MM.1S (cell line): ENCODE data around the gene GDNF.

Experiments used
- DNase-seq: peaks from one replicate; pipeline ENCODE4 v3.0.0-alpha.2; 2015
- H2AFZ ChIP-seq: fragments of 300-600 bp; sonication (generic); 2 replicates; pipeline ENCODE4 v1.6.0; 2016; ENCODE audit warnings: antibody characterized with exemption, low read length
- H3F3A ChIP-seq: fragments of 300-600 bp; sonication (generic); 2 replicates; pipeline ENCODE4 v1.6.1; 2016; ENCODE audit warnings: mild to moderate bottlenecking, antibody characterized with exemption, low read length, moderate library complexity, mixed read lengths; ENCODE audit not compliant: insufficient read depth
- H3K27ac ChIP-seq: fragments of 300-600 bp; sonication (generic); 2 replicates; pipeline ENCODE4 v1.5.1; 2016; ENCODE audit warnings: mild to moderate bottlenecking, low read length
- H3K27me3 ChIP-seq: fragments of 300-600 bp; sonication (generic); replicated peaks from 2 replicates; pipeline ENCODE4 v1.6.0; 2016; ENCODE audit warnings: low read length; ENCODE audit not compliant: insufficient read depth
- H3K36me3 ChIP-seq: fragments of 300-600 bp; sonication (generic); replicated peaks from 2 replicates; pipeline ENCODE4 v1.6.1; 2016; ENCODE audit warnings: mild to moderate bottlenecking, low read length, mixed read lengths; ENCODE audit not compliant: insufficient read depth
- H3K4me1 ChIP-seq: fragments of 300-600 bp; sonication (generic); 2 replicates; pipeline ENCODE4 v1.6.1; 2016; ENCODE audit warnings: low read length, mixed read lengths
- H3K4me2 ChIP-seq: fragments of 300-600 bp; sonication (generic); 2 replicates; pipeline ENCODE4 v1.6.0; 2016; ENCODE audit warnings: low read depth, low read length
- H3K4me3 ChIP-seq: fragments of 300-600 bp; sonication (generic); 2 replicates; pipeline ENCODE4 v1.5.1; 2016; ENCODE audit warnings: low read length, mixed read lengths
- H3K79me2 ChIP-seq: fragments of 300-600 bp; sonication (generic); 2 replicates; pipeline ENCODE4 v1.6.1; 2016; ENCODE audit warnings: mixed run types, low read length, mixed read lengths
- H3K9ac ChIP-seq: fragments of 300-600 bp; sonication (generic); 2 replicates; pipeline ENCODE4 v1.6.1; 2016; ENCODE audit warnings: low read length, mixed read lengths
- H3K9me2 ChIP-seq: fragments of 300-600 bp; sonication (generic); replicated peaks from 2 replicates; pipeline ENCODE4 v1.6.1; 2016; ENCODE audit warnings: mild to moderate bottlenecking, low read length, mixed read lengths; ENCODE audit not compliant: insufficient read depth
- H3K9me3 ChIP-seq: fragments of 300-600 bp; sonication (generic); replicated peaks from 2 replicates; pipeline ENCODE4 v1.6.1; 2016; ENCODE audit warnings: mild to moderate bottlenecking, low read length, mixed read lengths; ENCODE audit not compliant: insufficient read depth
- H4K20me1 ChIP-seq: fragments of 300-600 bp; sonication (generic); 2 replicates; pipeline ENCODE4 v1.6.1; 2016; ENCODE audit warnings: mild to moderate bottlenecking, low read length, moderate library complexity, mixed read lengths; ENCODE audit not compliant: insufficient read depth
- EZH2 ChIP-seq: fragments of 300-600 bp; sonication (generic); optimal IDR thresholded peaks from 2 replicates; pipeline ENCODE3; 2017; ENCODE audit warnings: low read depth, mild to moderate bottlenecking, antibody characterized with exemption, low read length, mixed read lengths
- EZH2phosphoT487 ChIP-seq: fragments of 300-600 bp; sonication (generic); IDR thresholded peaks from 2 replicates; pipeline ENCODE4 v1.6.1; 2018; ENCODE audit warnings: antibody characterized with exemption, low read length
- TF ChIP-seq, protein P1 (sequence below): fragments of 300-600 bp; sonication (generic); IDR thresholded peaks from 2 replicates; pipeline ENCODE4 v1.5.1; 2016; ENCODE audit warnings: antibody characterized with exemption, low read length, mixed read lengths

The GDNF gene

GRCh38 chr5:37771203-37771611, 68.6 kb downstream of the GDNF start:
- H3K27me3 ChIP-seq = no peaks in the 10 kb centered on the region
- no peak overlapping the region for H3K9ac ChIP-seq
- H3K79me2 ChIP-seq = no peaks in the 10 kb centered on the region
- H3K9me2 ChIP-seq = no peaks in the 10 kb centered on the region
- H3K36me3 ChIP-seq = no peaks in the 10 kb centered on the region
- DNase-seq = no peak
- no peaks in the 10 kb centered on the region for H3K4me1 ChIP-seq
- H3K27ac ChIP-seq = no peak overlapping the region
- H4K20me1 ChIP-seq = no peaks in the 10 kb centered on the region
- no peak overlapping the region for H3K4me3 ChIP-seq
- no peak overlapping the region for H2AFZ ChIP-seq
- H3F3A ChIP-seq = no peaks in the 10 kb centered on the region
- no peaks in the 10 kb centered on the region for H3K9me3 ChIP-seq
- H3K4me2 ChIP-seq = no peak overlapping the region
- no peak for TF ChIP-seq EZH2
- TF ChIP-seq EZH2phosphoT487 = no peak
- TF ChIP-seq, protein P1, sequence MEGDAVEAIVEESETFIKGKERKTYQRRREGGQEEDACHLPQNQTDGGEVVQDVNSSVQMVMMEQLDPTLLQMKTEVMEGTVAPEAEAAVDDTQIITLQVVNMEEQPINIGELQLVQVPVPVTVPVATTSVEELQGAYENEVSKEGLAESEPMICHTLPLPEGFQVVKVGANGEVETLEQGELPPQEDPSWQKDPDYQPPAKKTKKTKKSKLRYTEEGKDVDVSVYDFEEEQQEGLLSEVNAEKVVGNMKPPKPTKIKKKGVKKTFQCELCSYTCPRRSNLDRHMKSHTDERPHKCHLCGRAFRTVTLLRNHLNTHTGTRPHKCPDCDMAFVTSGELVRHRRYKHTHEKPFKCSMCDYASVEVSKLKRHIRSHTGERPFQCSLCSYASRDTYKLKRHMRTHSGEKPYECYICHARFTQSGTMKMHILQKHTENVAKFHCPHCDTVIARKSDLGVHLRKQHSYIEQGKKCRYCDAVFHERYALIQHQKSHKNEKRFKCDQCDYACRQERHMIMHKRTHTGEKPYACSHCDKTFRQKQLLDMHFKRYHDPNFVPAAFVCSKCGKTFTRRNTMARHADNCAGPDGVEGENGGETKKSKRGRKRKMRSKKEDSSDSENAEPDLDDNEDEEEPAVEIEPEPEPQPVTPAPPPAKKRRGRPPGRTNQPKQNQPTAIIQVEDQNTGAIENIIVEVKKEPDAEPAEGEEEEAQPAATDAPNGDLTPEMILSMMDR = no peak

- Histone ChIP-seq H3F3A (no peaks in the 10 kb centered on the region), H3K4me1 (no peaks in the 10 kb centered on the region), H3K27me3 (no peaks in the 10 kb centered on the region), H3K36me3 (no peaks in the 10 kb centered on the region), H2AFZ (no peak overlapping the region), H4K20me1 (no peaks in the 10 kb centered on the region), H3K27ac (no peak overlapping the region), H3K9me2 (no peaks in the 10 kb centered on the region), H3K4me2 (no peak overlapping the region), H3K4me3 (no peak overlapping the region), H3K9ac (no peak overlapping the region), H3K9me3 (no peaks in the 10 kb centered on the region), H3K79me2 (no peaks in the 10 kb centered on the region)
- no peak for DNase-seq
- TF ChIP-seq, protein P1 = no peak
- TF ChIP-seq EZH2phosphoT487 (no peak), EZH2 (no peak)
Observed at GRCh38 chr5:37770786-37771185, 69.1 kb downstream of the GDNF start.

DNA sequence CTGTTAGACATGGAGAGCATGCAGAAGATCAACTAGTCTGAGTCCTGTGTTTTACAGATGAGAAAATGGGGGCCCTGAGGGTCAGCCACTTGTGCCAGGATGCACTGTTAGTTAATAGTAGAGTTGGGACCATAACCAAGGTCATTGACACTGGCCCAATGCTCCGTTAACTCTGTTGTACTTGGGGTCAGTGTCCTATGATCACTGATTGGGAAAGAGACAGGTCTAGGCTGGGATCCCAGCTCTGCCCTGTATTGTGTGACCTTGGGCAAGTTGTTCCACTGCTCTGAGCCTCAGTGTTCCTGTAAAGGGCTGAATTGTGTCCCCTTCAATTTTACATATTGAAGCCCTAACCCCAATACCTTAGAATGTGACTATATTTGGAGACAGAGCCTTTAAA, 70.0 kb downstream of the GDNF start:
- Histone ChIP-seq H3K9me2 (no peaks in the 10 kb centered on the region), H4K20me1 (no peaks in the 10 kb centered on the region), H2AFZ (no peak overlapping the region), H3K27me3 (no peaks in the 10 kb centered on the region), H3F3A (no peaks in the 10 kb centered on the region), H3K79me2 (no peaks in the 10 kb centered on the region), H3K36me3 (no peaks in the 10 kb centered on the region), H3K9me3 (no peaks in the 10 kb centered on the region), H3K4me2 (no peak overlapping the region), H3K9ac (no peak overlapping the region), H3K4me3 (no peak overlapping the region), H3K27ac (no peak overlapping the region), H3K4me1 (no peaks in the 10 kb centered on the region)
- TF ChIP-seq EZH2phosphoT487 = no peak
- no peak for TF ChIP-seq EZH2
- TF ChIP-seq, protein P1 = no peak
- DNase-seq = no peak
